Gastroesophageal sphincter (tissue), 4 donors: Measurements from ENCODE around the gene ABHD2. TPM values are rescaled to one million over a fixed set of nuclear protein-coding genes. Genes with fewer than 3 reads are reported as not detected.
"Not testable (repeated sequence)": the region's sequence is repeated elsewhere in the genome, so short reads cannot be mapped to it uniquely, and the experiment has no call there.

ENCODE experiments used
- ATAC-seq: fragments of 150-250 bp; one replicate; pipeline ENCODE4 v1.9.1; 2016; ENCODE audit warnings: mild to moderate bottlenecking, moderate library complexity
- H3K27ac ChIP-seq, 4 donors: fragments of 200-600 bp; sonication (generic) in 3 of 4; 1 replicate in 3 of 4; 2 replicates in 1 of 4; pipeline ENCODE4 v1.5.1; 2016 to 2019
- H3K27me3 ChIP-seq: fragments of 200-600 bp; sonication (generic); one replicate; pipeline ENCODE4 v1.5.1; 2019
- H3K36me3 ChIP-seq, 2 donors: fragments of 200-600 bp; sonication (generic); one replicate each; pipeline ENCODE4 v1.5.1; 2019; ENCODE audit warnings: control low read depth in 1 of 2
- H3K4me1 ChIP-seq, 3 donors: fragments of 200-600 bp; sonication (generic); 1 replicate in 2 of 3; 2 replicates in 1 of 3; pipeline ENCODE4 v1.5.1; 2016 to 2019; ENCODE audit warnings: control low read depth in 2 of 3
- H3K4me3 ChIP-seq, 2 donors: fragments of 200-600 bp; sonication (generic); one replicate each; pipeline ENCODE4 v1.5.1; 2019; ENCODE audit warnings: mild to moderate bottlenecking in 1 of 2, moderate library complexity in 1 of 2
- H3K9me3 ChIP-seq, 3 donors: fragments of 200-600 bp; sonication (generic); one replicate each; pipeline ENCODE4 v1.5.1; 2017 to 2019; ENCODE audit warnings: control low read depth in 2 of 3
- EP300 ChIP-seq: sonication (generic); formaldehyde crosslinking; IDR thresholded peaks from one replicate; pipeline ENCODE4 v1.6.1; 2017; ENCODE audit warnings: antibody characterized with exemption, mild to moderate bottlenecking
- POLR2A ChIP-seq, 2 donors: fragments of 450-650 bp; IDR thresholded peaks; one replicate each; pipeline ENCODE4 v1.6.1; 2017; ENCODE audit warnings: antibody characterized with exemption in 2 of 2, mild to moderate bottlenecking in 2 of 2, moderate library complexity in 1 of 2
- POLR2AphosphoS5 ChIP-seq: sonication (generic); formaldehyde crosslinking; IDR thresholded peaks from one replicate; pipeline ENCODE4 v1.6.1; 2017; ENCODE audit warnings: antibody characterized with exemption
- WGBS, 2 donors: methylation state at CpG; one replicate each; pipeline ENCODE4 v1.1.5; 2018; ENCODE audit warnings: low coverage in 1 of 2; 5-methylcytosine and 5-hydroxymethylcytosine counted together
- total RNA-seq, 4 donors: library from RNA; depleted of rRNA; stranded (reverse); fragments of >200 nt; gene quantifications; one replicate each; pipeline ENCODE4 v1.1.0, GENCODE V29; 2016
- TF ChIP-seq, protein P1 (sequence below), 4 experiments: fragments of 200-600 bp in 2 of 4; fragments of 450-650 bp in 2 of 4; sonication (generic) in 1 of 4; IDR thresholded peaks; one replicate each; pipeline ENCODE4 v1.5.1; 2017 to 2019; ENCODE audit warnings: antibody characterized with exemption in 4 of 4, mild to moderate bottlenecking in 2 of 4, moderate library complexity in 2 of 4

The ABHD2 gene
- total RNA-seq, 4 donors from 2014 or later, result 54.6 to 108 (median 75.9) TPM

DNA sequence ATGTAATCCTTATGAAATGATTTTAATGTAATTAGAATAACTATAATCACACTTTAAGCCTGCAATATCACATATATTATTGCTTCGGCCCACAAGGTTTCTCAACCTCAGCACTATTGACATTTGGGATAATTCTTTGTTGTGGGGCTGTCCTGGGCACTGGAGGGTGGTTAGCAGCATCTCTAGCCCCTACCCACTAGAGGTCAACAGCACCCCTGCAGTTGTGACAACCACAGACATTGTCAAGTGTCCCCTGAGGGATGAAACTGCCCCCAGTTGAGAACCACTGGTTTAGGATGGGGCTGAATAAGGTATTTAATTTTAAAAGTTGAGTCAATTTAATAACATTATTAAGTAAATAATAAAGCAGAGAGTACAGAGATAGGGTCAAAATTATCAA lies 6.4 kb upstream of the ABHD2 start:
- WGBS, 2 donors, result 100% methylated on average over 1 of the region's 1 CpG
- ATAC-seq, result no peak
- TF ChIP-seq, protein P1, sequence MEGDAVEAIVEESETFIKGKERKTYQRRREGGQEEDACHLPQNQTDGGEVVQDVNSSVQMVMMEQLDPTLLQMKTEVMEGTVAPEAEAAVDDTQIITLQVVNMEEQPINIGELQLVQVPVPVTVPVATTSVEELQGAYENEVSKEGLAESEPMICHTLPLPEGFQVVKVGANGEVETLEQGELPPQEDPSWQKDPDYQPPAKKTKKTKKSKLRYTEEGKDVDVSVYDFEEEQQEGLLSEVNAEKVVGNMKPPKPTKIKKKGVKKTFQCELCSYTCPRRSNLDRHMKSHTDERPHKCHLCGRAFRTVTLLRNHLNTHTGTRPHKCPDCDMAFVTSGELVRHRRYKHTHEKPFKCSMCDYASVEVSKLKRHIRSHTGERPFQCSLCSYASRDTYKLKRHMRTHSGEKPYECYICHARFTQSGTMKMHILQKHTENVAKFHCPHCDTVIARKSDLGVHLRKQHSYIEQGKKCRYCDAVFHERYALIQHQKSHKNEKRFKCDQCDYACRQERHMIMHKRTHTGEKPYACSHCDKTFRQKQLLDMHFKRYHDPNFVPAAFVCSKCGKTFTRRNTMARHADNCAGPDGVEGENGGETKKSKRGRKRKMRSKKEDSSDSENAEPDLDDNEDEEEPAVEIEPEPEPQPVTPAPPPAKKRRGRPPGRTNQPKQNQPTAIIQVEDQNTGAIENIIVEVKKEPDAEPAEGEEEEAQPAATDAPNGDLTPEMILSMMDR (IDR thresholded peaks at IDR 0.05), result no peak
- TF ChIP-seq EP300 (no peak), POLR2A (IDR thresholded peaks at IDR 0.05) (no peak), POLR2AphosphoS5 (no peak)
- Histone ChIP-seq H3K9me3 (no peaks in the 10 kb centered on the region), H3K27me3 (no peaks in the 10 kb centered on the region), H3K4me1 (peaks cover 0 to 25% (median 0%) of the 10 kb centered on the region in 3 donors), H3K27ac (no peak overlapping the region), H3K36me3 (no peaks in the 10 kb centered on the region), H3K4me3 (no peak overlapping the region)

DNA sequence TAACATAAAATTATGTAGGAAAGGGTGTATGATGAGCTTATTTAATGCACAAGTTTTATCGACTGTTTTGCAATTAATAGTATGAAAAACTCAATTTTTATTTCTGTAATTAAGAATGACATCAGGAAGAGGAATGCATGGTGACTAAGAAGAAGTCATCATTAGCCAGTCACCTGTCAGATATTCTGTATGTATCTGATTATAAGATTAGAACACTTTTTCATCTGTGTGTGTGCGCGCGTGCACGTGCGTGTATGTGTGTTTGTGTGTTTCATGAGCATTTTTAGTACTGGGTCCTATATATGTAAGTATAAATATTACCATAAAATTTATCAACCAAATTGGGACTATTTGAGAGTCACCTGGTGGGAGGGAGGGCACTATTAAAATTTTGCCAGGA lies 5.0 kb upstream of the ABHD2 start:
- no peaks in the 10 kb centered on the region for H3K9me3 ChIP-seq
- WGBS, 2 donors, result 93 to 99% methylated on average over 6 of the region's 6 CpGs
- H3K36me3 ChIP-seq, result no peaks in the 10 kb centered on the region
- H3K4me1 ChIP-seq, result peaks cover 0 to 35% (median 6%) of the 10 kb centered on the region in 3 donors
- H3K27ac ChIP-seq, result no peak overlapping the region
- H3K27me3 ChIP-seq, result no peaks in the 10 kb centered on the region
- TF ChIP-seq, protein P1 (IDR thresholded peaks at IDR 0.05), result no peak
- TF ChIP-seq POLR2AphosphoS5 (no peak), POLR2A (IDR thresholded peaks at IDR 0.05) (no peak), EP300 (no peak)
- H3K4me3 ChIP-seq, result no peak overlapping the region
- ATAC-seq, result no peak

DNA sequence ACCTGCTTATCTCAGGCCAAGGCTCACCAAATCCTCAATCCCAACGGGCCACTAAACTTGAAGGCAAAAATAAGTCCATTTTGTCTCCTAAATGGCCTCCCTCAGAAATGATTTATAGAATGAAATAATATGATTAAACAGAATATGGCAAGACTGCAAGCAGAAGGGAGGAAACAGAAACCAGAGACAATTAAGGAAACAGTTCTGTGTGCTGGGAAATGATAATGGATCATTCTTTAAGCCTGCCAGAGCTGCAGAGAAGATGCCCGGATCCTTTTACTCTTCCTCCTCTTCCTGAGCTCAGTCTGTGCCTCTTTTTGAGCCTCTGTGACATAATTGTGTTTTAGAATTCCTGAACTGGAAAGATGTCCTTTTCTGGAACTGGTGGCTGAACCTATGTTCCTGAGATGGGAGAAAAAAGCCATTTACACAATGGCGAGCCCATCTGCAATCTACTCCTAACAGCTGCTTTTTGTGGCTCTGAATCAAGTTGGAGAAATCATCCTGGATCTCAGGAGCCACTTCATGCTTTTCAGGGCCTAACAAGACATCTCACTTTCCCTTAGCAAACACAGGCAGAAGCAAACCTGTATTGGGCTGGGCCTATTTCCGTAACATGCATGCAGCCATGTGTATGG lies 2.8 kb upstream of the ABHD2 start:
- ATAC-seq, result no peak
- Histone ChIP-seq H3K36me3 (no peaks in the 10 kb centered on the region), H3K9me3 (no peaks in the 10 kb centered on the region), H3K4me1 (peaks cover 0 to 52% (median 13%) of the 10 kb centered on the region in 3 donors), H3K27ac (peak overlapping the region in 3 of 4 donors; percentile 55 to 98 (median 95)), H3K27me3 (no peaks in the 10 kb centered on the region), H3K4me3 (no peak overlapping the region)
- WGBS, 2 donors, result 28 to 37% methylated on average over 4 of the region's 4 CpGs
- TF ChIP-seq POLR2AphosphoS5 (peak; percentile 47), EP300 (no peak)

DNA sequence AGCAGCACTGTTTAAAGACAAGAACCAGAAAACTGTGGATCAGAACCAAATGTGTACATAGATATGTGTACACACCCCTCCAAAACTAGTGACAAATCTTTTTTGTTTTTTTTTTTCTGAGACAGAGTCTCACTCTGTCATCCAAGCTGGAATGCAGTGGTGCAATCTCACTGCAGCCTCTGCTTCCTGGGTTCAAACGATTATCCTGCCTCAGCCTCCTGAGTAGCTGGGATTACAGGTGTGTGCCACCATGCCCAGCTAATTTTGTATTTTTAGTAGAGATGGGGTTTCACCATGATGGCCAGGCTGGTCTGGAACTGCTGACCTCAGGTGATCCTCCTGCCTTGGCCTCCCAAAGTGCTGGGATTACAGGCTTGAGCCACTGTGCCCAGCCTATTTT lies 2.3 kb upstream of the ABHD2 start:
- peaks cover 0 to 57% (median 15%) of the 10 kb centered on the region in 3 donors for H3K4me1 ChIP-seq
- H3K36me3 ChIP-seq, H3K4me3 ChIP-seq, H3K9me3 ChIP-seq, H3K27me3 ChIP-seq, ATAC-seq: not testable (repeated sequence)
- WGBS, 2 donors, result 50 to 86% methylated on average over 1 of the region's 1 CpG
- peak overlapping the region in 3 of 4 donors; percentile 55 to 98 (median 95) for H3K27ac ChIP-seq

DNA sequence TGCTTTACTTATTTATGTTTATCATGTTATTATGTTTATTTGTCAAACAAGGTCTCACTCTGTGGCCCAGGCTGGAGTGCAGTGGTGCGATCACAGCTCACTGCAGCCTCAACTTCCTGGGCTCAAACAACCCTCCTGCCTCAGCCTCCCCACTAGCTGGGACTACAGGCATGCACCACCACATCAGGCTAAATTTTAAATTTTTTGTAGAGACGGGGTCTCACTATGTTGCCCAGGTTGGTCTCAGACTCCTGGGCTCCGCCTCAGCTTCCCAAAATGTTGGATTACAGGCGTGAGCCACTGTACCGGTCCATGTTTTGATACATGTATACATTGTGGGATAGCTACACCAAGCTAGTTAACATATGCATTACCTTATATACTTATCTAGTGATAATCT lies 1.9 kb upstream of the ABHD2 start:
- Histone ChIP-seq H3K4me1 (peaks cover 0 to 62% (median 15%) of the 10 kb centered on the region in 3 donors), H3K27ac (peak overlapping the region in 3 of 4 donors; percentile 55 to 98 (median 95))
- not testable (repeated sequence) for H3K36me3 ChIP-seq, H3K9me3 ChIP-seq, H3K27me3 ChIP-seq, ATAC-seq, H3K4me3 ChIP-seq
- WGBS, 2 donors, result 88 to 100% methylated on average over 5 of the region's 5 CpGs

DNA sequence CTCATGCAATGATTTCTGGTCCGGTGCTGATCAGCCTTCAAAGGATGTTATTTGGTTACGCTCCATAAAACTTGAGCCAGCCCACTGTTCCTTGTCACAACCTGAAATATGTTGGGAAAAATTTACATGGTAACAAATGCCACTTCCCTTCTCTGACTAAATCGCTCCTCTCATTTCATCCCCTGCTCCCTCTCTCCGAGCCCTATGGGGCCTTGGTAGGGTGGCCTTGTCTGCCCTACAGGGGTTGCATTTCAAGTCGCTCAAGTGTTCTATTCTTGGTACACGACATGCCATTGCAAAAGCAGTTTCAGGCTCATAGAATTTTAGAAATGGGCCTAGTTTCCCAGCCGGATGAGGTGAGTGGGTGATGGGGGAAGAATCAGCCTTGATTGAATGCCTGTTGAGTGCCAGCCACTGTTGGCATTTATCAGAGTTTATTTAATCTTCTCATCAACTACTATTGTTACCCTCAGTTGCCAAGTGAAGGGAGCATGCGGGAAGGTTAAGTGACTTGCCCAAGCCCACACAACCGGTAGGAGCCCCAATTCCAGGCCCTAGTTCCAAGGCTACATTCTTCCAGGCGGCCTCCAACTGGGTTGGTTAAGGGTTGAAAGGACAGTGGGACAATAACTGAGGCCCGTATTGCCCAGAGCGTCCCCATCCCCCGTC lies 961 bp upstream of the ABHD2 start:
- peak overlapping the region; percentile 35 to 95 for H3K4me3 ChIP-seq
- H3K4me1 ChIP-seq, result peaks cover 0 to 71% (median 19%) of the 10 kb centered on the region in 3 donors
- peak overlapping the region; percentile 94 to 98 (median 96) for H3K27ac ChIP-seq
- no peaks in the 10 kb centered on the region for H3K9me3 ChIP-seq
- no peaks in the 10 kb centered on the region for H3K36me3 ChIP-seq
- 59 to 68% methylated on average over 8 of the region's 13 CpGs for WGBS, 2 donors
- no peaks in the 10 kb centered on the region for H3K27me3 ChIP-seq
- TF ChIP-seq EP300 (no peak), POLR2A (IDR thresholded peaks at IDR 0.05) (no peak), POLR2AphosphoS5 (no peak)
- TF ChIP-seq, protein P1 (IDR thresholded peaks at IDR 0.05), result no peak
- no peak for ATAC-seq
